HG02852 (cell line): ENCODE data around the gene FGF8.

Source experiments
- ATAC-seq: cut with Tn5 transposase; IDR thresholded peaks from one replicate; pipeline ENCODE4 v1.9.1; 2021; ENCODE audit warnings: mild to moderate bottlenecking, moderate library complexity; ENCODE audit not compliant: unreplicated experiment

The FGF8 gene

DNA sequence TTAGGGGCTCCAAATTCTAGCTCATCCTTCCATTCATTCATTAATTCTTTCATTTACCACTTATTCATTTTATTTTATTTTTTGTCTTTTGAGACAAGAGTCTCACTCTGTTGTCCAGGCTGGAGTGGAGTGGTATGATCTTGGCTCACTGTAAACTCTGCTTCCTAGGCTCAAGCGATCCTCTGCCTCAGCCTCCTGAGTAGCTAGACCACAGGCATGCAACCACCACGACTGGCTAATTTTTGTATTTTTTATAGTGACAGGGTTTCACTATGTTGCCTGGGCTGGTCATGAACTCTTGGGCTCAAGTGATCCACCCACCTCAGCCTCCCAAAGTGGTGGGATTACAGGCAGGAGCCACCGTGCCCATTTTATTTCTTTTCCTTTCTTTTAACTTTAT, 31.6 kb downstream of the FGF8 start:
- ATAC-seq, result no peak

DNA sequence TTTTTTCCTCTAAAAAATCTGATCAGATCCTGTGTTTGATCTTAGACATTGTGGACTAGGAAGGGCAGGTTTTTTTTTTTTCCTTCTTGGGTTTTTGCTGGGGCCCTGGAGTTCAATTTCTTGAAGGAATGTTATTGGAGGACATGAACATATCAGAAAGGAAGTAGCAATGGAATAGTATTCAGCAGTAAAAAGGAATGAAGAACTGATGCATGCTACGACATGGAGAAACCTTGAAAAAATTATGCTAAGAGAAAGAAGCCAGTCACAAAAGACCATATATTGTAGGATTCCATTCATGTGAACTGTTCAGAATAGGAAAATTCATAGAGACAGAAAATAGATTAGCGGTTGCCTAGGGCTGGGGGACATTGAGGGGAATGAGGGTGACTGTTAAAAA, 34.0 kb downstream of the FGF8 start:
- no peak for ATAC-seq

DNA sequence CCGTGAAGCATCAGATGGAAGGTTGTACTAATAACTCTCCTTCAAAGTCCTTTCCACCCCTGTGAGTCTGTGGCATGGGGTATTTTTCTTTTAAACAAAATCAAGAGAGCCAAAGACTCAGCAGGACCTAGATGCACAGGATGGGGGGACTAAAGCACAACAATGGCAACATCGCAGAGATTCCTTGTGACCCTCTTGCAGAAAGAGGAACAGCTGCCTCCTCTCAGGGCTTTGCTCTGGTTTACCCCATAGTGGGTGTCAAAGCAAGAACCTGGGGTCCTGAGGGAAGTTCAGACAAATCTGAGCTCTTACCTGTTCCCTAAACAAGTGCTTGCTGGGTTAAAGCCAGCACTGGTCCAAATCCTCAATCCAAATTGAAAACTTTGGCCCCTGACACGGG, 39.2 kb downstream of the FGF8 start:
- ATAC-seq, result no peak

DNA sequence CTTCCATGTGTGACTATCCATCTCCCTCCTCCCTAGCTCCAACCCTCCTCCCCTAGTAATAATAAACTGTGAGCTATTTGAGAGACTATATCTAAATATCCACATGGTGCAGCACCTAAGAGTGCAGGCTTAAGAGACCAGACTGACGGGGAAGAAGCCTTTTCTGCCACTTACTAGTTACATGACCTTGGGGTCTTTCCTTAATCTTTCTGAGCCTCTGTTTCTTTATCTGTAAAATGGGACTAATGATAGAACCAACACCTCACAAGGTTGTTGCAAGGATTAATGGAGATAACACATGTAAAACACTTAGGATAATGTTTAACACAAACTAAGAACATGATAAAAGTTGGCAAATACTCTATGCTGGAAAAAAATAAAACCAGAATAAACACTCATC, 43.8 kb downstream of the FGF8 start:
- no peak for ATAC-seq

DNA sequence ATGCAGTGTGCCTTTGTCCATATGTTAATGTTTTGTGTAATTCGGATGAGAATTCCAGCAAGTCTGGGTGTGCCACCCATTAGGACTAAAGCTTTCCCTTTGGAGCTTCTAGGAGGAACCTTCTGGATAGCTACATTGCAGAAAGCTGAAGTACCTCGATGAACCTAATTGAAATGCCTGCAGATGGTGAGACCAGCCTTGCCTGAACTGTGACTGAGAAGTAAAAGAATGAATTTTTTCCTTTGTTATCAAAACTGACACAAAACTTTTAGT, 49.9 kb downstream of the FGF8 start:
- no peak for ATAC-seq

DNA sequence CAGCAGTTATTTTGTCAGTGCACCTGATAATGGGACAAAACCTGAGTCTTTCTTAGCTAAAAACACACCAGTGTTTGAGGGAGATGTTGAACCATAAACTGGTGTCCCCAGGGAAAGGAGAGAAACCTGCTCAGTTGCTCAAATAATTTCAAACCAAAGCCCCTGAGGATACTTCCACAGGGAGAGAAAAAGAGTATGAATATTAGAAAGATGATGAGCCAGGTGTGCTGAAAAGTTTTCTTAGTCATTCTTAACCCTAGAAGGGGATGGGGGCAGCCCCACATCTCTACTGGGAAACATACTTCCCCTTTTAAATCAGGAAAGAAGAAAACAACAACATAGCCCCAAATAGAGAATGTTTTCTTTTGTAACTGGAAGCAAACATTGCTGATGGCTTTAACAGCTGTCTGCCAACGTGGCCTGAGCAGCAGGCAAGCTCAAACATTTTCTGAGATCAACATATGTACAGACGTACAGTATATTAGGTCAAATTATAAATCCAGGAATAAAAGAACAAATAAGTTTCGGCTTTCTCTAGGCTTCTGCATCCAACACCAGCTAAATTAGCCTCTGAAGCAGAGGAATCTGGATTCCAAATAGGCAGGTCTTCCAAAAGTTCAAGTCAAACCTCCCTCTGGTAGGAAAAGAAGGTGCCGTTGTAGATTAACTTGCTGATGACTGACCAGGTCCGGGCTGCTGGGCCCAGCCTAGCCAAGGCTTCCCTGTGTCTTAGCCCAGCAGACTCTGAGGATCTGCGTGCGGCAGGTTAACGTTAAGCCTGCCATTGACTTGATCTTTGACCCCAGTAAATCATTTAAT, 50.4 kb downstream of the FGF8 start:
- no peak for ATAC-seq

DNA sequence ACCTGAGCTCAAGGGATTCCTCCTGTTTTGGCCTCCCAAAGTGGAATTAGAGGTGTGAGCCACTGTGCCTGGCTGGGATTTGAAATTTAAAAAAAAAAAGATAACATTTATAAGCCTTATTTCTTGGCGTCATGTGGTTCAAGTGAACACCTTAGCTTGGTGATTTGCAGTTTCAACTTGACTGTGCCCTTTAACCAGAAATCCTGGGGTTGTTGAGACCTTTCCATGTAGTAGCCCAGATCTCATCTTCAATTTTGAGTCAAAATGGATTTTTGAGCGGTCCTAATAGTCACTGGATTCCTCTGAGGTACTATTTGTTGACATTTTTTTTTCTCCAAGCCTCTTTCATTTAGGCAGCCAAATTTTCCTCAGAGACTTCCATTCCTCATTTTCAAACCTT, 51.5 kb downstream of the FGF8 start:
- no peak for ATAC-seq

DNA sequence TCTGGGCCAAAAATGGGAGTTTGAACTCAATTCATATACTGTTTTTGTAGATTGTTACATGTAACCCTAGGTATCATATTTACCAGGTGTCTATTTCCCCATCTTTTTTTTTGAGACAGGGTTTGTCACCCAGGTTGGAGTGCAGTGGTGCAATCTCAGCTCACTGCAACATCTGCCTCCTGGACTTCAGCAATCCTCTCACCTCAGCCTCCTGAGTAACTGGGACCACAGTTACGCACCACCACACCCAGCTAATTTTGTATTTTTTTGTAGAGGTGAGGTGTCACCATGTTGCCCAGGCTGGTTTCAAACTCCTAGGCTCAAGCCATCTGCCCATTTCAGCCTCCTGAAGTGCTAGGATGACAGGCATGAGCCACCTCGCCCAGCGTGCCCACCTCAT, 52.7 kb downstream of the FGF8 start:
- no peak for ATAC-seq

DNA sequence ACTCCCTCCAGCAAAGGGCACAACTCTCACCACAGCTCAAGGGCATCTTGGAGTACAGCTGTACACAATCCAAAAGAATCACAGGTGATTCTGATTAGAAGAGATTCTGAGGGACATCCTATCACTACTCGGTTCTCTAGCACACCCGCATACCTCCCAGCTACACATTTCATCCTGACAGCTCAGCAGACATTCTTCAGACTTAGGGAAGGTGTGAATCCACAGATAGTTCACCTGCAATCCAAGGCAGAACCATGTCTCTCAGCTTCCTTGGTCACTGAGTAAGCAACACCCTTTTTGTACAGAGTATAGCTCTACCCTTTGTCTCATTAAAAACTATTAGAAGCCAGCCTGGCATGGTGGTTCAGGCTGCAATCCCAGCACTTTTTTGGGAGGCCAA, 54.1 kb downstream of the FGF8 start:
- no peak for ATAC-seq

DNA sequence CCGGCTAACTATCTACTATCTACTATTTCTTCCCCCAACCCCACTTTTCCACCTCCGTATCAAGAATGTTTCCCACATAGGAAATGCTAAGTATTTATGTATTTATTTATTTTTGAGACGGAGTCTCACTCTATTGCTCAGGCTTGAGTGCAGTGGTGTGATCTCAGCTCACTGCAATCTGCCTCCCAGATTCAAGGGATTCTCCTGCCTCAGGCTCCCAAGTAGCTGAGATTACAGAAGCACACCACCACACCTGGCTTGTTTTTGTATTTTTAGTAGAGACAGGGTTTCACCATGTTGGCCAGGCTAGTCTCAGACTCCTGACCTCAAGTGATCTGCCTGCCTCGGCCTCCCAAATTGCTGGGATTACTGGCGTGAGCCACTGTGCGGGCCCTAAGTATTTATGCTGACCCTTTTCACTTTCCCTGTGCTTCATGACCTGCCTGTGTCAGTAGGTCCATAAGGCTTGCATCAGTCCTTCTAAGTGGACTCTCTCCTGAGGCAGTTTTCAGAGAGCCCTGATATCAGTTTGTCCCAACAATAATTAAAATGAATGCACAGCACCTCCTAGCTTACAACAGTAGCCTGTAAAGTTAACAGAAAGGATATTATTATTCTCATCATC, 55.2 kb downstream of the FGF8 start:
- no peak for ATAC-seq
